ENCODE measurements around the gene GAMT. TPM values are rescaled to one million over a fixed set of nuclear protein-coding genes. Genes with fewer than 3 reads are reported as not detected.

Gene GAMT
- total RNA-seq, 2 experiments from 2014 or later = 27.8 to 29.5 TPM

DNA sequence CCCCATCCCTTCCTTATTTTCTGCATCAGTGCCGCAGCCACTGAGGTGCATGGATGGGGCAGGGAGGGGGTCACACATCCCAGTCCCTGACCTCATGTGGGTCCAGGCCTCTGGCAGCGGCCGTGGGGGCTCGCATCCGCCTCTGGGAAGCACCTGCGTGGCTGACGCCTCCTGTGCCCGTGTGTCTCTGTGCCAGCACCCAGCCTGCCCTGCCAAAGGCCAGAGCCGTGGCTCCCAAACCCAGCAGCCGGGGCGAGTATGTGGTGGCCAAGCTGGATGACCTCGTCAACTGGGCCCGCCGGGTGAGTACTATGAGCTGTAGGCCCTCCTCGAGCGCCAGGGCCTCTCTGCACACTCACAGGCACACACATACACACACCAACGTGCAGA lies 12.7 kb downstream of the GAMT start:
- intact Hi-C loops (cut with micrococcal nuclease) = no loop called here
- ChIA-PET CTCF (no interaction called here), POLR2A (no interaction called here)
- Mint-ChIP-seq H3K27ac (no peak overlapping the region), H3K4me3 (no peak overlapping the region), H3K9me3 (no peaks in the 10 kb centered on the region), H3K27me3 (no peaks in the 10 kb centered on the region), H3K36me3 (ENCODE audit: low read depth) (peaks cover 31% of the 10 kb centered on the region), H3K4me1 (ENCODE audit: low read depth) (peaks cover 9% of the 10 kb centered on the region)
- TF ChIP-seq CTCF (IDR thresholded peaks at IDR 0.05) = no peak
- no peak for ATAC-seq
- DNase-seq = no peak

- Mint-ChIP-seq H3K27me3 (peaks cover 3% of the 10 kb centered on the region), H3K36me3 (ENCODE audit: low read depth) (peaks cover 35% of the 10 kb centered on the region), H3K4me3 (no peak overlapping the region), H3K9me3 (no peaks in the 10 kb centered on the region), H3K4me1 (ENCODE audit: low read depth) (peaks cover 13% of the 10 kb centered on the region), H3K27ac (no peak overlapping the region)
- DNase-seq = no peak
- intact Hi-C loops (cut with micrococcal nuclease) = no loop called here
- no peak for TF ChIP-seq CTCF (IDR thresholded peaks at IDR 0.05)
- no peak for ATAC-seq
- CTCF ChIA-PET = no interaction called here
- POLR2A ChIA-PET = no interaction called here
Measured at GRCh38 chr19:1387684-1388636, 13.4 kb downstream of the GAMT start.

GRCh38 chr19:1386945-1387683 lies 14.2 kb downstream of the GAMT start:
- no peaks in the 10 kb centered on the region for H3K9me3 Mint-ChIP-seq
- ATAC-seq (no peak), DNase-seq (no peak)
- intact Hi-C loops (cut with micrococcal nuclease) = no loop called here
- CTCF ChIA-PET = no interaction called here
- POLR2A ChIA-PET = no interaction called here
- H3K36me3 Mint-ChIP-seq (ENCODE audit: low read depth) = peaks cover 31% of the 10 kb centered on the region
- no peak for TF ChIP-seq CTCF (IDR thresholded peaks at IDR 0.05)
- no peak overlapping the region for H3K4me3 Mint-ChIP-seq
- no peak overlapping the region for H3K27ac Mint-ChIP-seq
- H3K27me3 Mint-ChIP-seq = peaks cover 3% of the 10 kb centered on the region
- peaks cover 15% of the 10 kb centered on the region for H3K4me1 Mint-ChIP-seq (ENCODE audit: low read depth)

DNA sequence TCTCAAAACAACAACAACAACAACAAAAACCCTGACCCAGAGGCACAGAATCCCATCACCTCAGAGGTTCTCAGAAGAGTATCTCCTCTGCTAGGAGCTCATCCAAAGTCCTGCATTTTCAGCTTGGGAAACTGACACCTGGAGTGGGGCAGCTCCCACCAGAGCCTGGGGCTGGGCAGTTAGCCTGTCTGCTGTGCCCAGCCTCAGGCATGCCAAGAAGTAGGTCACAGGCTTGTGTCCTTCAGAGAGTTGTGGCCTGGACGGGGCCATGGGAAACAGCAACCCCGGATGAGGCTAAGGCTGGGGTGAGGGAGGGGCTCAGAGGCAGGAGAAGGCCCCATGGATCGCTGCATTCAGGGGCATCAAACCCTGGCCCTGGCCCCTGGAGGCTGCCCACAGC lies 15.5 kb downstream of the GAMT start:
- Mint-ChIP-seq H3K4me3 (no peak overlapping the region), H3K36me3 (ENCODE audit: low read depth) (peaks cover 28% of the 10 kb centered on the region), H3K9me3 (no peaks in the 10 kb centered on the region), H3K4me1 (ENCODE audit: low read depth) (peaks cover 15% of the 10 kb centered on the region), H3K27me3 (peaks cover 3% of the 10 kb centered on the region), H3K27ac (no peak overlapping the region)
- CTCF ChIA-PET = interaction anchor here (0.8 to 1.3 kb wide), 2 partner anchors 70 to 141 kb away, joined by 3 read pairs; no protein-coding TSS in a partner anchor
- ATAC-seq (no peak), DNase-seq (no peak)
- POLR2A ChIA-PET = interaction anchor here (0.6 kb wide), 1 partner anchor 881 kb away, joined by 3 read pairs; no protein-coding TSS in a partner anchor
- TF ChIP-seq CTCF (IDR thresholded peaks at IDR 0.05) = no peak
- intact Hi-C loops (cut with micrococcal nuclease) = loop anchor here (2.0 kb wide), 1 partner anchor 15 kb away; the partner anchor contains the start of gene GAMT

Data from activated CD8-positive, alpha-beta T cell treated with anti-CD3 and anti-CD28 coated beads for 36 hours (primary cell).